NCI-H146 treated with DMSO at 0.1 percent for 48 hours (cell line): Measurements from ENCODE around the gene NDUFS8.
A peak's percentile ranks its signal among the peaks of the same experiment; 100 is the strongest.

ENCODE experiments used
- DNase-seq: peaks from one replicate; lab custom pipeline; 2025; ENCODE audit not compliant: unreplicated experiment; lab: John Stamatoyannopoulos, UW

Gene NDUFS8

GRCh38 chr11:68035266-68035876 is 4.9 kb downstream of the NDUFS8 start:
- no peak for DNase-seq

DNA sequence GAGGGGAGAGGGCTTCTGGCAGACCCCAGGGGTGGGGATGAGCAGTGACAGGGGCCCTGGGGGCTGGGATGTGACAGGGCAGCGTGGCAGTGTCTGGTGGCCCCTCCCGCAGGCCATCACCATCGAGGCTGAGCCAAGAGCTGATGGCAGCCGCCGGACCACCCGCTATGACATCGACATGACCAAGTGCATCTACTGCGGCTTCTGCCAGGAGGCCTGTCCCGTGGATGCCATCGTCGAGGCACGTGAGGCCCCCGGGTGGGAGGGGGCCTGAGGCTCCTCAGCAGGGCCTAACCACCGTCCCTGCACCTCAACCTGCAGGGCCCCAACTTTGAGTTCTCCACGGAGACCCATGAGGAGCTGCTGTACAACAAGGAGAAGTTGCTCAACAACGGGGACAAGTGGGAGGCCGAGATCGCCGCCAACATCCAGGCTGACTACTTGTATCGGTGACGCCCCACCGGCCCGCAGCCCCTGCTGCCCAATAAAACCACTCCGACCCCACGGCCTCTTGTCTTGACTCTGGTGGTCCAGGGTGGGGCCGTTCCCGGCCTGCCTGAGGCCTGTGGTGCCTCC is 5.7 kb downstream of the NDUFS8 start:
- no peak for DNase-seq

- no peak for DNase-seq
Measured at GRCh38 chr11:68036717-68037239, 6.3 kb downstream of the NDUFS8 start.

DNA sequence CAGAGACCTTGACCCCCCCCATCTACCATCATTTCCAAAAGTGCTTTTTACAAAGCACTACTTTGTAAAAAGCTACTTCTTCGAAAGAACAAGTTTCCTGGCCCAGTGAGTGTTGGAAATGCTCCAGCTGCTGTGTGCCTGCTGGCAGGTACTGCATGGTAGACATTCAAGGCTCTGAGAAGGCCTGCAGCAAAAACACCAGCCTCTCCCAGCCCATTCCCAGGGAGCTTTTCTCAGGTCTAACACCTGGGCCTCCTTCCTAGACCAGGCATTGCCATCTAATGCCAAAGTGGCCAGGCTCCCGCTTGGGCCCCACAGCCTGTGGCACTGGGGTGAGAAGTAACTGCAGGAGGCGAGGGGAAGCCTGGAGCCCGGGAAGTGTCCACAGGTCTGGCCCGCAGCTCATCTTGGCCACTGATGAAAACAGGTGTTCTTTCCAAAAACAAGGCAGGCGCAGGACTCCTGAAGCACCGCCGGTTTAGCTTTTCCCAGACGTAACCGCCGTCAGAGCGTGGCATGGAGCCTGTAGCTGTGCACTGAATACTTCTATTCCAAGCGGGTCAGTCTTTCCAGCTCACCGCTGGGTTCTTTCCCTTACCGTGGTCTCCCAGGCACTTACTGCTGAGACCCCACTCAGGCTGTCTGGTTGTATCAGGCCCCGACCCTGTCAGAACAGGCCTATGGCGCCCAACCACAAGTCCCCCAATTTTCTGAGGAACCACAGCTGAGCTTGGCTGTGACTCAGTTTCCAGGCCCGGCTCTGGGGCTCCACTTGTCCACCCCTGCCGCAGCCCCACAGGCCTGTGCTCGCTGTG is 7.1 kb downstream of the NDUFS8 start:
- no peak for DNase-seq

- peak; percentile 36 for DNase-seq
Measured at GRCh38 chr11:68038226-68038717, 7.8 kb downstream of the NDUFS8 start.

- no peak for DNase-seq
Measured at GRCh38 chr11:68038718-68039525, 8.4 kb downstream of the NDUFS8 start, which contains the start of gene TCIRG1. TSS of gene TCIRG1 (plus strand) at chr11:68039025. CDS start at chr11:68041272, 2,247 bp downstream.

GRCh38 chr11:68039526-68040086 is 9.1 kb downstream of the NDUFS8 start:
- no peak for DNase-seq

DNA sequence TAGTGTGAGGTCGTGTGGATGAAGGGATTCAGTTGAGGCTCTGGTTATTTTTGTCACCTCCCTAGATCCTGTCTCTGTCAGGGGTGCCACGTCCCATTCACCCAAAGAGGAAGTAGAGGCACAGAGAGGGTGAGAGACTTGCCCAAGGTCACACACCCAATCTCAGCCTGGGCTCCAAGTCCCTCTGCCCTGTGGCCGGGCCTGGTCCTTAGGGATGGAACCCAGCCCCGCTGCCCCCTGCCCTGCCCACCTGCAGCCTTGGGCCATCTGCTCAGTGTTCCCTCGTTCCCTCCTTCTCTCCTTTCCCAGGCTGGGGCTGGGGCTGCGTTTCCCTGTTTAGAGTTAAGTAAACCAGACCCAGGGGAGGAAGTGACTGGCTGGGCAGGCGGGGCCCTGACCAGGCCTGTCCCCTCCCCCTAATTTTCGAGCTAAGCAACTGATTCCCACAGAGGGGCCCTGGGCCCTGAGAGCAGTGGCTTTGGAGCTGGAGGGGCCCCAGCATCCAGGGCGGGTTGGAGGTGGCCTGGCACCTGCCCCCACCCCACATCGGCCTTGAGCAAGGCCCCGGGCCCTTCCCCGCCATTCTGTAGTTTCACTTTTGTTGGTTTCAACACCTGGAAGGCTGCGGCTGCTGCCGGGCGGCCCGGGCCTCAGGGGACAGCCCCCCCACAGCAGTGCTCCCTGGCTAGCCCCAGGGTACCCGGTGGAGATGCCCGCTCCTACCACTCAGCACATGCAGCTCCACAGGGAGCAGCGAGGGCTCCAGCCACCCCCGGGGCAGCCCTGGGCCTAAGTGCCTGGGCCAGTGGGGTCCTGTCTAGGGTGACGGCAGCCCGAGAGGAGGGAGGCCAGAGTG is 9.8 kb downstream of the NDUFS8 start:
- no peak for DNase-seq

DNA sequence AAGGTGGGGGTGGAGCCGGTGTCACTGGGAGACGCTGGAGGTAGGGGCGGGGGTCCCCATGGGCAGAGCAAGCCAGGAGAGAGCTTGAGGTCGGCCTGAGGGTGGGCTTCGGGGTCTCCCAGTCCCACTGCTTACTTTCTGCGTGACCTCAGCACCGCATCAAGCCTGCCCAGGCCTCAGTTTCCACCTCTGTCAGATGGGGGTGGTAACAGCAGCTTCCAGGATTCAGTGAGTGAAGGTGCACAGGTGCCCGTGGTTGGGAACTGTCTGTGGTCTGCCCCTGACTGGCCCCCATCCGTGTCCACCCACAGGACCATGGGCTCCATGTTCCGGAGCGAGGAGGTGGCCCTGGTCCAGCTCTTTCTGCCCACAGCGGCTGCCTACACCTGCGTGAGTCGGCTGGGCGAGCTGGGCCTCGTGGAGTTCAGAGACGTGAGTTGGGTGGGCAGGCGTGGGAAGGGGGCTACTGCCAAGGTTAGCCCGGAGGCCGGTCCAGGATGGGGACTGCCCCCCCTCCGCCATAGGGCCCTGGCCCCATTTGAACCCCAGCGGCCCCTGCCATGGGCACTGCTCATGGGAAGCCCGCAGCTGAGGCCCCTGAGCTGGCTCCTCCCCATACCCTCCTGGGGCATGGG is 10.6 kb downstream of the NDUFS8 start:
- no peak for DNase-seq

DNA sequence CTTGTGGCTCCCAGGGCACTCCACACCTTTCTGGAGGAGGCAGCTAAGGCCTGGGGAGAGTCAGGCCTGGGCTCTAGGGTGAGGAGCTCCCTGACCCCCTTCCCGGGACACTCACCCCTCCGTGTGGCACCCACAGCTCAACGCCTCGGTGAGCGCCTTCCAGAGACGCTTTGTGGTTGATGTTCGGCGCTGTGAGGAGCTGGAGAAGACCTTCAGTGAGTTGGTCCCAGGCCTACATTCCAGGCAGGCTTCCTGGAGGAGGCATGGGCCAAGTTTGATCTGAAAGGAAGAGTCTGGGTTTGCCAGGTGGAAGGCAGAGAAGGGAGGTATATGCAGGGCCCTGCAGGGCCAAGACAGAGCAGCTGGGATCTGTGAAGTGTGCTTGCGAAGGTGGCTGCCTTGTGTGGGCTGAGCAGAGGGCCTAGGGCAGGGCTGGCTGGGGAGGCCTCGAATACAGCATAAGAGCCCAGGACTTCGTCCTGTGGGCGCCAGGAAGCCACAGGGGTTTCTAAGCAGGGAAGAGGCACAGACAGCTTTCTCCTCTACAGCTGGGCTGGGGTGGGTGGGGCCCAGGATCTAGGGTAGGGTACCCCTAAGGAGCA is 11.2 kb downstream of the NDUFS8 start:
- DNase-seq: no peak

DNA sequence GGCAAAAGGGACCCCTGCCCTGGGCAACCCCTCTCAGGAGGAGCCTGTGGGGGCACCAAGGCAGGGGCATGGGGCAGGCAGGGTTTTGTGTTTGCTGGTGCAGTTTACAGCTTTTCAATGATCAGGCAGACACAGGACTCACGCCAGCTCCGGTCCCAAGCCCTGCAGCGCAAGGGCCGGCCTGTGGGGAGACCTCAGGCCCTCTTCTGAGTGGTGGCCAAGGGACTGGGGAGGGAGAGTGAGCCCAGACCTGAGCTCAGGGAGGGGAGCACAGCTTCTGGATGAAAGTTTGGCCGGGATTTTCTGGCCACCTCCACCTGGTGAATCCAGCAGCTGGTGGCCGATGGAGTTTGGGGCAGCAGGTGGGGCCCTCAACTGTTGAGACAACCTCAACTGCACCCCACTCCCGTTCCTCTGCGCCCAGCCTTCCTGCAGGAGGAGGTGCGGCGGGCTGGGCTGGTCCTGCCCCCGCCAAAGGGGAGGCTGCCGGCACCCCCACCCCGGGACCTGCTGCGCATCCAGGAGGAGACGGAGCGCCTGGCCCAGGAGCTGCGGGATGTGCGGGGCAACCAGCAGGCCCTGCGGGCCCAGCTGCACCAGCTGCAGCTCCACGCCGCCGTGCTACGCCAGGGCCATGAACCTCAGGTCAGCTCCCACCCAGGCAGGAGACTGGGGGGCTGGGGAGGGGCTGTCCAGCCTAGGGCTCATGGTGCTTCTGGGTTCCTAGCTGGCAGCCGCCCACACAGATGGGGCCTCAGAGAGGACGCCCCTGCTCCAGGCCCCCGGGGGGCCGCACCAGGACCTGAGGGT is 11.9 kb downstream of the NDUFS8 start:
- no peak for DNase-seq

DNA sequence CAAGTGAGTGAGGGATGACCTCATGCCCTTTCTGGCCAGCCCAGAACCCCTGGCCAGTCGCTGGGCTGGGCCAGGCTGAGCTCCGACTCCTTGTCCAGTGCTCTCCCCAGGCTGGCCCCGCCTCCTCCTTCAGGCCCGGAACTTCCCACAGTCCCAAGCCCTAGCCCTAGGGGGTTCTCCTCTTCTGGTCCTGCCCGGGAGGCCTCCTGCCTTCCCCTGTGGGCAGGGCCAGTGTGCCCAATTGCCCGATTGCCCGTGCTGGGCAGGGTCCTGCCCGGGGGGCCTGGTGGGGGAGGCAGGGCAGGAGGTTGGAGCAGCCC is 12.5 kb downstream of the NDUFS8 start:
- no peak for DNase-seq

DNA sequence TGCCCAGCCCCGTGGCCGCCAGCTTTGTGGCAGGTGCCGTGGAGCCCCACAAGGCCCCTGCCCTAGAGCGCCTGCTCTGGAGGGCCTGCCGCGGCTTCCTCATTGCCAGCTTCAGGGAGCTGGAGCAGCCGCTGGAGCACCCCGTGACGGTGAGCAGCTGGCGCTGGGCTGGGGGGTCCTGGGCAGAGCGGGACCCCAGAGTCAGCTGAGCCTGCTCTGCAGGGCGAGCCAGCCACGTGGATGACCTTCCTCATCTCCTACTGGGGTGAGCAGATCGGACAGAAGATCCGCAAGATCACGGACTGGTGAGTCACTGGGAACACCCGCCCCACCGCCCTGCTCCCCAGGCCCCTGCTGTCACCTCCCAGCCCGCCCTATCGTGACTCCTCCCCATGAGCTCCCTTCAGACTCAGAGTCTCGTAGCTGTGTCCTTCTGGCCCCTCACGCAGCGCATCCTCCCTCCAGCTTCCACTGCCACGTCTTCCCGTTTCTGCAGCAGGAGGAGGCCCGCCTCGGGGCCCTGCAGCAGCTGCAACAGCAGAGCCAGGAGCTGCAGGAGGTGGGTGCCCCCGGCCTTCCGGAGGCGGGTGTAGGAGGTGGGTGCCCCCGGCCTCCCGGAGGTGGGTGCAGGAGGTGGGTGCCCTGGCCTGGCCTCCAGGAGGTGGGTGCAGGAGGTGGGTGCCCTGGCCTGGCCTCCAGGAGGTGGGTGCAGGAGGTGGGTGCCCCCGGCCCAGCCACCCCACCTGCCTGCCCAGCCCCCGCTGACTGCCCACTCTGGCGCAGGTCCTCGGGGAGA is 13.1 kb downstream of the NDUFS8 start:
- no peak for DNase-seq

DNA sequence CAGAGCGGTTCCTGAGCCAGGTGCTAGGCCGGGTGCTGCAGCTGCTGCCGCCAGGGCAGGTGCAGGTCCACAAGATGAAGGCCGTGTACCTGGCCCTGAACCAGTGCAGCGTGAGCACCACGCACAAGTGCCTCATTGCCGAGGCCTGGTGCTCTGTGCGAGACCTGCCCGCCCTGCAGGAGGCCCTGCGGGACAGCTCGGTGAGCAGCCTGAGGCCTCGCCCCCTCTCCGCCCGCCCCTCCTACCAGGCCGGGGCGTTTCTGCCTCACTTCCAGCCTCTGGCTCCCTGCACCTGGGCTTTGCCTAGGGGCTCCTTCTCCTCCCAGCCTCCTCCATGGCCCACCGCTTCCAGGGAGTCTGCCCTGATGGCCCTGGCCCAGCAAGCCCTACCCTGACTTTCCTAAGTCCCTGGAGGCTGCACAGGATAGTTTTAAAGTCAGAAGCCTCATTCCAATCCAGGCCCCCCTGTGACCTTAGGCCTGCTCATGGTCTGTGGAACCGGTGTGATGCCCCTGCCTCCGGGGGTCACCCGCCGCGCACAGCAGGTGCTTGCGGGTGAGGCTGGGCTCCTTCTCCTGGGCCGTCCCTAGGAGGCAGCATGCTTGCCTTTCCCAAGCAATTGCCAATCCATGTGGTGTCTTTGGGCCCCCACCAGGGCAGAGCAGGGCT is 13.8 kb downstream of the NDUFS8 start:
- no peak for DNase-seq

- DNase-seq: no peak
Measured at GRCh38 chr11:68044898-68045351, 14.4 kb downstream of the NDUFS8 start.

DNA sequence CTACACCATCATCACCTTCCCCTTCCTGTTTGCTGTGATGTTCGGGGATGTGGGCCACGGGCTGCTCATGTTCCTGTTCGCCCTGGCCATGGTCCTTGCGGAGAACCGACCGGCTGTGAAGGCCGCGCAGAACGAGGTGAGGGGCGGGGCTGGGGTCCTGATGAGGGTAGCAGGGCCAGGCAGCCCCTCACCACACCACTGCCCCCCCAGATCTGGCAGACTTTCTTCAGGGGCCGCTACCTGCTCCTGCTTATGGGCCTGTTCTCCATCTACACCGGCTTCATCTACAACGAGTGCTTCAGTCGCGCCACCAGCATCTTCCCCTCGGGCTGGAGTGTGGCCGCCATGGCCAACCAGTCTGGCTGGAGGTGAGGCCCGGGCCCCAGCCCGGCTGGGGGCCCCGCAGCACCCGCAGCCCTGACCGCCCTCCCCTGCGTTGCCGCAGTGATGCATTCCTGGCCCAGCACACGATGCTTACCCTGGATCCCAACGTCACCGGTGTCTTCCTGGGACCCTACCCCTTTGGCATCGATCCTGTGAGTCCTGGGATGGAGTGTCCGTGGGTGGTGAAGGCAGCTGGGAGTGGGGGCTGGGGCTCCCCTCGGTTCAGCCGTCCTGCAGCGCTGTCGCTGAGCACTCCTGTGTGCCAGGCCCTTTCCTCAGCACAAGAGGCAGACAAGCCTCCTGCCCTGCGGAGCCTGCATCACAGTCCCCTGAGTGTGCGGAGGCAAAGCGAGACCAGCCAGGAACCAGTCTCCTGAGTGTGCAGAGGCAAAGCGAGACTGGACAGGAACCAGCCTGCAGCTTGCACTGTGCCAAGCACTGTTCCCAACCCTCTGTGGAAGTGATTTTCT is 17.2 kb downstream of the NDUFS8 start:
- DNase-seq: no peak
